ENCODE data around the gene TIMM9.

- TF ChIP-seq CTCF (IDR thresholded peaks at IDR 0.05; ENCODE audit: low read depth, low read length, poor library complexity, severe bottlenecking) (no peak), EZH2phosphoT487 (IDR thresholded peaks at IDR 0.05; ENCODE audit: borderline replicate concordance, low read length) (no peak)
These were observed 28.4 kb downstream of the TIMM9 start for GRCh38 chr14:58398895-58399294.

All from DOHH2 (cell line).